Esophagus muscularis mucosa (tissue), 4 donors: ENCODE data around the gene ZBTB18. TPM values are rescaled to one million over a fixed set of nuclear protein-coding genes. Genes with fewer than 3 reads are reported as not detected.

Experiments
- DNase-seq: peaks from one replicate; pipeline ENCODE4 v3.0.0-alpha.2; 2017; ENCODE audit errors: extremely low spot score
- H3K27ac ChIP-seq, 4 donors: fragments of 200-600 bp; sonication (generic); replicated peaks in 1 of 4; 1 replicate in 3 of 4; 2 replicates in 1 of 4; pipeline ENCODE4 v1.5.1; 2016 to 2019; ENCODE audit warnings: mild to moderate bottlenecking in 1 of 4
- H3K27me3 ChIP-seq, 4 donors: fragments of 200-600 bp; sonication (generic); one replicate each; pipeline versions ENCODE4 v1.5.1 to v1.6.0; 2016 to 2019
- H3K36me3 ChIP-seq, 4 donors: fragments of 200-600 bp; sonication (generic); one replicate each; pipeline ENCODE4 v1.5.1; 2016 to 2019
- H3K4me1 ChIP-seq, 4 donors: fragments of 200-600 bp; sonication (generic); one replicate each; pipeline ENCODE4 v1.5.1; 2016 to 2019
- H3K4me3 ChIP-seq, 4 donors: fragments of 200-600 bp; sonication (generic); 1 replicate in 2 of 4; 2 replicates in 2 of 4; pipeline ENCODE4 v1.5.1; 2016 to 2019; ENCODE audit warnings: mild to moderate bottlenecking in 4 of 4, moderate library complexity in 1 of 4
- H3K9me3 ChIP-seq, 4 donors: fragments of 200-600 bp; sonication (generic); 1 replicate in 3 of 4; 2 replicates in 1 of 4; pipeline ENCODE4 v1.5.1; 2016 to 2019
- CTCF ChIP-seq, 3 experiments: fragments of 200-600 bp in 2 of 3; fragments of 450-650 bp in 1 of 3; sonication (generic) in 2 of 3; IDR thresholded peaks; one replicate each; pipeline ENCODE4 v1.5.1; 2017 to 2019; ENCODE audit warnings: antibody characterized with exemption in 3 of 3, mild to moderate bottlenecking in 2 of 3, moderate library complexity in 1 of 3
- EP300 ChIP-seq: sonication (generic); formaldehyde crosslinking; IDR thresholded peaks from one replicate; pipeline ENCODE4 v1.6.1; 2017; ENCODE audit warnings: antibody characterized with exemption
- POLR2A ChIP-seq: fragments of 450-650 bp; IDR thresholded peaks from one replicate; pipeline ENCODE4 v1.6.1; 2017; ENCODE audit warnings: antibody characterized with exemption, moderate library complexity, mild to moderate bottlenecking, low read depth
- POLR2AphosphoS5 ChIP-seq, 2 donors: sonication (generic); formaldehyde crosslinking; IDR thresholded peaks; one replicate each; pipeline ENCODE4 v1.6.1; 2017; ENCODE audit warnings: antibody characterized with exemption in 2 of 2
- WGBS: methylation state at CpG from one replicate; pipeline ENCODE4 v1.1.5; 2018; 5-methylcytosine and 5-hydroxymethylcytosine counted together
- intact Hi-C: fragments of 100-400 bp; cut with DNase I; formaldehyde crosslinking; loops from one replicate; pipeline ENCODE4 v1.15.1; 2023
- total RNA-seq, 4 donors: library from RNA; depleted of rRNA; stranded (reverse); fragments of >200 nt; gene quantifications; one replicate each; pipeline versions ENCODE4 v1.1.0 to v1.2.1, GENCODE V29; 2016

ZBTB18 gene
- total RNA-seq, 4 donors from 2014 or later = 15.0 to 23.7 (median 18.2) TPM

- intact Hi-C loops = no loop called here
- DNase-seq = no peak
Observed at GRCh38 chr1:244063498-244063897, 12.4 kb downstream of the ZBTB18 start.

GRCh38 chr1:244064621-244065020 is 13.5 kb downstream of the ZBTB18 start:
- H3K27me3 ChIP-seq = no peaks in the 10 kb centered on the region
- intact Hi-C loops = no loop called here
- H3K9me3 ChIP-seq = no peaks in the 10 kb centered on the region
- no peak overlapping the region for H3K27ac ChIP-seq
- DNase-seq = no peak
- no peak overlapping the region for H3K4me3 ChIP-seq
- 94% methylated on average over 8 of the region's 8 CpGs for WGBS
- H3K4me1 ChIP-seq = no peaks in the 10 kb centered on the region
- TF ChIP-seq POLR2AphosphoS5 (IDR thresholded peaks at IDR 0.05) = no peak
- no peak for TF ChIP-seq EP300
- TF ChIP-seq POLR2A = no peak
- no peak for TF ChIP-seq CTCF (IDR thresholded peaks at IDR 0.05)
- no peaks in the 10 kb centered on the region for H3K36me3 ChIP-seq

More at GRCh38 chr1:244063498-244063897, 12.4 kb downstream of the ZBTB18 start:
- Histone ChIP-seq H3K27me3 (no peaks in the 10 kb centered on the region), H3K27ac (no peak overlapping the region), H3K4me1 (no peaks in the 10 kb centered on the region), H3K9me3 (no peaks in the 10 kb centered on the region), H3K36me3 (no peaks in the 10 kb centered on the region), H3K4me3 (no peak overlapping the region)
- TF ChIP-seq POLR2A (no peak), EP300 (no peak), POLR2AphosphoS5 (IDR thresholded peaks at IDR 0.05) (no peak), CTCF (IDR thresholded peaks at IDR 0.05) (no peak)
- WGBS = 74% methylated on average over 6 of the region's 6 CpGs

GRCh38 chr1:244065063-244065793 is 14.1 kb downstream of the ZBTB18 start:
- no peaks in the 10 kb centered on the region for H3K27me3 ChIP-seq
- TF ChIP-seq POLR2AphosphoS5 (IDR thresholded peaks at IDR 0.05) (no peak), CTCF (IDR thresholded peaks at IDR 0.05) (no peak), POLR2A (no peak), EP300 (no peak)
- WGBS = 99% methylated on average over 9 of the region's 9 CpGs
- H3K36me3 ChIP-seq = no peaks in the 10 kb centered on the region
- no peak for DNase-seq
- no peaks in the 10 kb centered on the region for H3K4me1 ChIP-seq
- H3K27ac ChIP-seq = no peak overlapping the region
- H3K9me3 ChIP-seq = no peaks in the 10 kb centered on the region
- no peak overlapping the region for H3K4me3 ChIP-seq
- intact Hi-C loops = no loop called here

- no peak for TF ChIP-seq POLR2A
- TF ChIP-seq CTCF (IDR thresholded peaks at IDR 0.05) = no peak
- TF ChIP-seq EP300 = no peak
- no peak for TF ChIP-seq POLR2AphosphoS5 (IDR thresholded peaks at IDR 0.05)
- Histone ChIP-seq H3K4me3 (no peak overlapping the region), H3K4me1 (no peaks in the 10 kb centered on the region), H3K36me3 (no peaks in the 10 kb centered on the region), H3K27me3 (no peaks in the 10 kb centered on the region), H3K27ac (no peak overlapping the region), H3K9me3 (no peaks in the 10 kb centered on the region)
- 18% methylated on average over 4 of the region's 4 CpGs for WGBS
- DNase-seq = no peak
- intact Hi-C loops = no loop called here
Observed at GRCh38 chr1:244065960-244066388, 14.9 kb downstream of the ZBTB18 start.
